GM21360 (cell line): ENCODE data around the gene ENKD1.
"Not testable (repeated sequence)": the region's sequence is repeated elsewhere in the genome, so short reads cannot be mapped to it uniquely, and the experiment has no call there.

Experiments used
- ATAC-seq: cut with Tn5 transposase; IDR thresholded peaks from one replicate; pipeline ENCODE4 v1.9.1; 2021; ENCODE audit warnings: mild to moderate bottlenecking, moderate library complexity; ENCODE audit not compliant: unreplicated experiment

Gene ENKD1

GRCh38 chr16:67666559-67667452, at the start of gene ENKD1, which contains the start of gene C16orf86:
Gene ENKD1, minus strand, starts transcription at chr16:67666750. Its CDS starts 308 bp downstream, at chr16:67666442.
Gene C16orf86, plus strand, starts transcription at chr16:67666814. Its CDS starts 157 bp downstream, at chr16:67666971.
- ATAC-seq, result peak; percentile 41

- ATAC-seq, result no peak
These were observed 49.5 kb upstream of the ENKD1 start for GRCh38 chr16:67716097-67716496.

GRCh38 chr16:67714522-67714921, 48.0 kb upstream of the ENKD1 start:
- no peak for ATAC-seq

- ATAC-seq, result no peak
These were observed 47.2 kb upstream of the ENKD1 start for GRCh38 chr16:67713647-67714273.

GRCh38 chr16:67710607-67711006, 44.1 kb upstream of the ENKD1 start:
- no peak for ATAC-seq

- no peak for ATAC-seq
These were observed 42.5 kb upstream of the ENKD1 start for GRCh38 chr16:67709050-67709449.

GRCh38 chr16:67708368-67708771, 41.8 kb upstream of the ENKD1 start:
- no peak for ATAC-seq

GRCh38 chr16:67707790-67708189, 41.2 kb upstream of the ENKD1 start:
- ATAC-seq, result no peak

- ATAC-seq, result no peak
These were observed 40.7 kb upstream of the ENKD1 start for GRCh38 chr16:67707210-67707609.

- ATAC-seq, result no peak
These were observed 37.6 kb upstream of the ENKD1 start for GRCh38 chr16:67704110-67704509.

GRCh38 chr16:67703626-67704025, 37.1 kb upstream of the ENKD1 start:
- no peak for ATAC-seq

- no peak for ATAC-seq
These were observed 35.6 kb upstream of the ENKD1 start for GRCh38 chr16:67702130-67702529.

GRCh38 chr16:67701420-67701819, 34.9 kb upstream of the ENKD1 start:
- ATAC-seq, result no peak

- ATAC-seq, result no peak
These were observed 32.7 kb upstream of the ENKD1 start for GRCh38 chr16:67699265-67699664.

GRCh38 chr16:67697422-67698185, 31.1 kb upstream of the ENKD1 start:
- no peak for ATAC-seq

GRCh38 chr16:67694611-67695010, 28.1 kb upstream of the ENKD1 start:
- no peak for ATAC-seq

GRCh38 chr16:67693517-67694285, 27.2 kb upstream of the ENKD1 start:
- ATAC-seq, result not testable (repeated sequence)

- no peak for ATAC-seq
These were observed 19.0 kb upstream of the ENKD1 start for GRCh38 chr16:67685388-67686112.

- no peak for ATAC-seq
These were observed 17.2 kb upstream of the ENKD1 start for GRCh38 chr16:67683767-67684166.
